OCI-LY1 (cell line): Measurements from ENCODE around the gene THUMPD1.
A peak's percentile ranks its signal among the peaks of the same experiment; 100 is the strongest.
"Not testable (repeated sequence)": the region's sequence is repeated elsewhere in the genome, so short reads cannot be mapped to it uniquely, and the experiment has no call there.

Source experiments
- H2AFZ ChIP-seq: fragments of 200-600 bp; sonication (generic), shearing (Covaris generic); 2 replicates; pipeline ENCODE4 v1.6.0; 2014; ENCODE audit warnings: antibody characterized with exemption, mild to moderate bottlenecking, low read length
- H3F3A ChIP-seq: fragments of 200-600 bp; sonication (generic), shearing (Covaris generic); 2 replicates; pipeline ENCODE4 v1.6.0; 2014; ENCODE audit warnings: mild to moderate bottlenecking, antibody characterized with exemption, low read length, moderate library complexity; ENCODE audit not compliant: insufficient read depth
- H3K27ac ChIP-seq: fragments of 200-600 bp; sonication (generic); 2 replicates; pipeline ENCODE4 v1.5.1; 2014; ENCODE audit warnings: low read length, mixed run types, mild to moderate bottlenecking, low read depth; ENCODE audit not compliant: poor library complexity, severe bottlenecking
- H3K27me3 ChIP-seq: fragments of 200-600 bp; sonication (generic); 2 replicates; pipeline ENCODE4 v1.6.0; 2014; ENCODE audit warnings: antibody characterized with exemption, mild to moderate bottlenecking, low read length, moderate library complexity; ENCODE audit not compliant: insufficient read depth
- H3K36me3 ChIP-seq: fragments of 200-600 bp; sonication (generic); 2 replicates; pipeline ENCODE4 v1.6.1; 2014; ENCODE audit warnings: mild to moderate bottlenecking, antibody characterized with exemption, low read length, moderate library complexity, mixed read lengths; ENCODE audit not compliant: insufficient read depth
- H3K4me1 ChIP-seq: fragments of 200-600 bp; sonication (generic); 2 replicates; pipeline ENCODE4 v1.5.1; 2014; ENCODE audit warnings: mild to moderate bottlenecking, low read length, moderate library complexity; ENCODE audit not compliant: insufficient read depth, severe bottlenecking
- H3K4me2 ChIP-seq: fragments of 200-600 bp; sonication (generic), shearing (Covaris generic); 2 replicates; pipeline ENCODE4 v1.6.1; 2014; ENCODE audit warnings: low read length
- H3K4me3 ChIP-seq: fragments of 200-600 bp; sonication (generic); 2 replicates; pipeline ENCODE4 v1.5.1; 2014; ENCODE audit warnings: low read length, low read depth, mild to moderate bottlenecking, mixed read lengths; ENCODE audit not compliant: poor library complexity, severe bottlenecking
- H3K79me2 ChIP-seq: fragments of 200-600 bp; shearing (Covaris generic); 2 replicates; pipeline ENCODE4 v1.6.1; 2016; ENCODE audit warnings: mixed run types, low read length, mixed read lengths; ENCODE audit not compliant: insufficient read depth
- H3K9ac ChIP-seq: fragments of 200-600 bp; sonication (generic), shearing (Covaris generic); 2 replicates; pipeline ENCODE4 v1.6.1; 2014; ENCODE audit warnings: mild to moderate bottlenecking, low read length, mixed read lengths
- H3K9me2 ChIP-seq: fragments of 200-600 bp; sonication (generic), shearing (Covaris generic); 2 replicates; pipeline ENCODE4 v1.6.1; 2014; ENCODE audit warnings: low read depth, mild to moderate bottlenecking, low read length, mixed read lengths
- H3K9me3 ChIP-seq: fragments of 200-600 bp; shearing (Covaris generic); 2 replicates; pipeline ENCODE4 v1.6.1; 2014; ENCODE audit warnings: low read length, mixed read lengths
- H4K20me1 ChIP-seq: fragments of 200-600 bp; sonication (generic), shearing (Covaris generic); 2 replicates; pipeline ENCODE4 v1.6.0; 2016; ENCODE audit warnings: mild to moderate bottlenecking, low read length; ENCODE audit not compliant: insufficient read depth
- CTCF ChIP-seq: fragments of 200-600 bp; sonication (generic), shearing (Covaris generic); IDR thresholded peaks from 2 replicates; pipeline ENCODE4 v1.5.1; 2017; ENCODE audit warnings: mild to moderate bottlenecking, antibody characterized with exemption, low read length, moderate library complexity, mixed read lengths
- EZH2 ChIP-seq: fragments of 200-600 bp; sonication (generic), shearing (Covaris generic); IDR thresholded peaks from 2 replicates; pipeline ENCODE4 v1.8.0; 2017; ENCODE audit warnings: borderline replicate concordance, mixed run types, mild to moderate bottlenecking, antibody characterized with exemption, low read length, moderate library complexity, mixed read lengths

Gene THUMPD1

GRCh38 chr16:20711277-20711911, 30.2 kb downstream of the THUMPD1 start:
- Histone ChIP-seq H2AFZ (no peak overlapping the region), H3F3A (no peaks in the 10 kb centered on the region), H4K20me1 (no peaks in the 10 kb centered on the region), H3K79me2 (no peaks in the 10 kb centered on the region), H3K36me3 (no peaks in the 10 kb centered on the region), H3K9me2 (no peaks in the 10 kb centered on the region), H3K27me3 (no peaks in the 10 kb centered on the region), H3K4me3 (no peak overlapping the region), H3K9me3 (no peaks in the 10 kb centered on the region), H3K4me2 (no peak overlapping the region), H3K9ac (no peak overlapping the region), H3K4me1 (no peaks in the 10 kb centered on the region), H3K27ac (no peak overlapping the region)
- TF ChIP-seq EZH2 (no peak), CTCF (no peak)

- H3K9me3 ChIP-seq, H2AFZ ChIP-seq, H3K36me3 ChIP-seq, H4K20me1 ChIP-seq, H3K4me3 ChIP-seq, H3K27me3 ChIP-seq, H3K79me2 ChIP-seq, H3F3A ChIP-seq, H3K27ac ChIP-seq, H3K4me1 ChIP-seq, H3K4me2 ChIP-seq, H3K9ac ChIP-seq, H3K9me2 ChIP-seq: not testable (repeated sequence)
- peak; percentile 22; the same call in 1 of the 2 replicates for TF ChIP-seq CTCF
Observed at GRCh38 chr16:20708129-20708528, 33.5 kb downstream of the THUMPD1 start.

DNA sequence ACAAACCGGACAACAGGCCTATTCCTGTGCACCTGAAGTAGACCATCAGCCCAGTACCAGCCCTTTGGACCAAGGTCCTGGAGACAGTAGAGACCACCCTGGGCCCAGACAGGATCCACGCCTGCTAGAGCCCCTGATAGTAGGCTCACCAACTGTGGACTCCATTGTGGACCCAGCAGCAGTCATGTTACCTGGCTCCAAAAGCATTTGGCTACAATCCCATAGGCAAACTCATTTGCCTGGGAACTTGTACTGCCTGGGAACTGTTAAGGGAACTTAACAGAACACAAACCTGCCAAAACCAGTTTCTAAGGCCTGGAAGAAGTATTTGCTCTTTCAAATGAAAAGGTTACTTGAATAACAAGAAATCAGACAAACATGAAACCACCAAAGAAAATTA, 34.2 kb downstream of the THUMPD1 start:
- Histone ChIP-seq H3K4me2 (no peak overlapping the region), H4K20me1 (no peaks in the 10 kb centered on the region), H3K27me3 (no peaks in the 10 kb centered on the region), H3K36me3 (no peaks in the 10 kb centered on the region), H3K4me3 (no peak overlapping the region), H2AFZ (no peak overlapping the region), H3K27ac (no peak overlapping the region), H3K4me1 (no peaks in the 10 kb centered on the region), H3K79me2 (no peaks in the 10 kb centered on the region), H3K9me3 (no peaks in the 10 kb centered on the region), H3K9ac (no peak overlapping the region), H3K9me2 (no peaks in the 10 kb centered on the region), H3F3A (no peaks in the 10 kb centered on the region)
- no peak for TF ChIP-seq CTCF
- TF ChIP-seq EZH2 = no peak

DNA sequence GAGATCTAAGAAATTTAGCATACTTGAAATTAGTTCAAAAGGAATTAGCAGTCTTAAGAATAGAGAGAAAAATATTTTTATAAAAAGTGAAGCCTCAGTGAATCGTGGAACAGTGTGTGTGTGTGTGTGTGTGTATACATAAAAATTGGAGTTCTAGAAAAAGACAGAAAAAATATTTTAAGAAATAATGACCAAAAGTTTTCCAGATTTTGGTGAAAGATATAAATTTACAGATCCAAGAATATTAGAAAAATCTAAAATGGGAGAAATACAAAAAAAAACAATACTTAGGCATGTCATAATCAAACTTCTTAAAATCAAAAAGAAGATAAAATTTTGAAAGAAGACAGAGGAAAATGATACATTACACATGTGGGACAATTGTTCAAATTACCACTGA, 35.6 kb downstream of the THUMPD1 start:
- H3K4me2 ChIP-seq, H3K79me2 ChIP-seq, H2AFZ ChIP-seq, H3K27ac ChIP-seq, H3K27me3 ChIP-seq, H3K4me1 ChIP-seq, H3K36me3 ChIP-seq, H4K20me1 ChIP-seq, H3F3A ChIP-seq, H3K9me2 ChIP-seq, H3K9me3 ChIP-seq, H3K9ac ChIP-seq, H3K4me3 ChIP-seq: not testable (repeated sequence)
